Jurkat, Clone E6-1 (cell line): ENCODE measurements around the gene TP73.
"Not testable (repeated sequence)": the region's sequence is repeated elsewhere in the genome, so short reads cannot be mapped to it uniquely, and the experiment has no call there.

Experiments
- DNase-seq: peaks from one replicate; pipeline ENCODE4 v3.0.0-alpha.2; 2011; ENCODE audit warnings: low read depth, low spot score
- H3K4me3 ChIP-seq: 2 replicates; pipeline ENCODE4 v1.5.1; 2011; ENCODE audit warnings: mild to moderate bottlenecking, low read length, control low read depth, moderate library complexity

Gene TP73

GRCh38 chr1:3617806-3618345 lies 34.4 kb upstream of the TP73 start:
- H3K4me3 ChIP-seq = no peak overlapping the region
- DNase-seq = no peak

- no peak for DNase-seq
- no peak overlapping the region for H3K4me3 ChIP-seq
Observed at GRCh38 chr1:3618531-3618880, 33.8 kb upstream of the TP73 start.

- peak; percentile 71 for DNase-seq
- no peak overlapping the region for H3K4me3 ChIP-seq
Observed at GRCh38 chr1:3618881-3619671, 33.2 kb upstream of the TP73 start.

- no peak overlapping the region for H3K4me3 ChIP-seq
- DNase-seq = no peak
Observed at GRCh38 chr1:3620708-3621107, 31.6 kb upstream of the TP73 start.

- not testable (repeated sequence) for DNase-seq, H3K4me3 ChIP-seq
Observed at GRCh38 chr1:3621151-3621671, 31.1 kb upstream of the TP73 start.

GRCh38 chr1:3622102-3622501 lies 30.2 kb upstream of the TP73 start:
- H3K4me3 ChIP-seq, DNase-seq: not testable (repeated sequence)

- no peak for DNase-seq
- H3K4me3 ChIP-seq = peak overlapping the region; percentile 73
Observed at GRCh38 chr1:3623441-3624199, 28.7 kb upstream of the TP73 start.

- H3K4me3 ChIP-seq = peak within 1 kb of the TSS; percentile 73
- peak; percentile 90 for DNase-seq
Observed at GRCh38 chr1:3624200-3625136, 27.8 kb upstream of the TP73 start, which contains the start of gene TPRG1L. TPRG1L (plus strand) TSS chr1:3625015; CDS start chr1:3625073, 58 bp downstream.

GRCh38 chr1:3625151-3625907 lies 27.0 kb upstream of the TP73 start:
- DNase-seq = no peak
- H3K4me3 ChIP-seq = peak overlapping the region; percentile 62

GRCh38 chr1:3626025-3626424 lies 26.3 kb upstream of the TP73 start:
- peak overlapping the region; percentile 62 for H3K4me3 ChIP-seq
- DNase-seq = no peak

- no peak for DNase-seq
- H3K4me3 ChIP-seq = no peak overlapping the region
Observed at GRCh38 chr1:3627515-3628253, 24.6 kb upstream of the TP73 start.

GRCh38 chr1:3628445-3628844 lies 23.9 kb upstream of the TP73 start:
- no peak overlapping the region for H3K4me3 ChIP-seq
- no peak for DNase-seq

GRCh38 chr1:3629561-3630160 lies 22.7 kb upstream of the TP73 start:
- DNase-seq = no peak
- H3K4me3 ChIP-seq = no peak overlapping the region

- no peak for DNase-seq
- H3K4me3 ChIP-seq = no peak overlapping the region
Observed at GRCh38 chr1:3630161-3630611, 22.1 kb upstream of the TP73 start.

- DNase-seq = no peak
- H3K4me3 ChIP-seq = no peak overlapping the region
Observed at GRCh38 chr1:3630914-3631313, 21.4 kb upstream of the TP73 start.

GRCh38 chr1:3631320-3632260 lies 20.7 kb upstream of the TP73 start:
- no peak for DNase-seq
- no peak overlapping the region for H3K4me3 ChIP-seq
